Activated T-helper 1 cell treated with anti-CD3 and anti-CD28 coated beads, Interleukin-2, amount 50 U/mL, for 16 hours (primary cell): ENCODE data around the gene UBE4B.

Experiments used
- DNase-seq, 2 donors: peaks; one replicate each; pipeline ENCODE4 v3.0.0-alpha.2; 2020; ENCODE audit warnings: low read depth in 1 of 2, low spot score in 1 of 2

The UBE4B gene

DNA sequence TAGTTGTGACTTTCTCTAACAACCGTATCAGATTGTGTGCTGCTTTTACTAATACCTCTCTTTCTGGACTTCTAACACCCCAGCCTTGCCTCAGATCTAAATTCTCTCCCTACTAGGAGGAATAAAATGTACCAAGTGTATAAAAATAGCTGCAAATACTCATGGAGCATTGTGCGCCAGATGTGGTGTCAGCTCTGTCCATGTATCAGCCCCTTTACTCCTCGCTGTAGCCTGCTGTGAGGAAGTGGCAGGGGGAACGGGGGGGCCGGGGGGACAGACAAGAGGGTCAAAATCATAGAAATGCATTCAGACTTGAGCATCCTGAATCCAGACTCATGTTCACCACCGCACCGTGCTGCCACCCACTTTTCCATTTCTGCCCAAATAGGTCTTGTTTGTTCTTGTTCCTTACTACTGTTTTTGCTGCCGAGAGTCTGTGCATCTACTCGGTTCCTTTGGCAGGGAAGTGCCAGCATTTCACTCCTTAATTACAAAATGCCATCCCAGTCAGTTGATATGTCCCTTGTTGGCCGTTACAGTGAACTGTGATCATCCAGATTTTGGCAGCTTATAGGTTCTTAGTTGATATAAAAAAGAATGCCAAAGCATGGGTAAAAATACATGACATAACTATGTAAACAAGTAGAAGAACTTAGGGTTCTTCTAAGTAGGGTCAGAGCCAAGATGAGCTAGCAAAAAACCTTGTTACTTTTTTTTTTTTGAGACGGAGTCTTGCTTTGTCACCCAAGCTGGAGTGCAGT is 76.4 kb downstream of the UBE4B start:
- no peak for DNase-seq

DNA sequence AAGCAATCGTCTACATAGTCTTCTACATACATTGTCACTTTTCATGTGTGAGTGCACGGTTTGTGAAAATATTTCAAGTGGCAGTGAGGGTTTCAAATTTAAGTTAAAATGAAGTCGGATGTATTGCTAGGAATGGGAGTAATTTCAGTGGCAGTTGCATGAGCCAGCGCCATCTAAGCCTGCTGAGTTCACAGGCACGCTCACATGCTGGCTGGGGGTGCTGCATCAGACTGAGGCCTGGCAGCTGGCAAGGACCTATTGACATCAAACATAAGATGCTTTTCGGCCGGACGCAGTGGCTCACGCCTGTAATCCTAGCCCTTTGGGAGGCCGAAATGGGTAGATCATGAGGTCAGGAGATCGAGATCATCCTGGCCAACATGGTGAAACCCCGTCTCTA is 80.7 kb downstream of the UBE4B start:
- DNase-seq, result no peak

DNA sequence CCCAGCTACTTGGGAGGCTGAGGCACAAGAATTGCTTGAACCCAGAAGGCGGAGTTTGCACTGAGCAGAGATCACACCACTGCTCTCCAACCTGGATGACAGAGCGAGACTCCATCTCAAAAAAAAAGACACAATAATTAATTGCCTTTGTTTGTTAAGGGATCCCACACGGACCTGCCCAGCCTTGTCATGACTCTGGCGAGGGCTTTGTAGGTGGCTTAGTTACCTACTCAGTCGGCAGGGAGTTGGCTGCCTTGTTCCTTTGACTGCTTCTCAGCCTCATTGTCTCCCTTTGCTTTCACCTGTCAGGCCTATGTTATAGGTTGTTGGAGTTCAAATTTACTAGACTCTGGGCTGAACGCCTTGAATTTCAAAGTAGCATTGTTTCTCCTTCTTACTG is 82.0 kb downstream of the UBE4B start:
- no peak for DNase-seq

DNA sequence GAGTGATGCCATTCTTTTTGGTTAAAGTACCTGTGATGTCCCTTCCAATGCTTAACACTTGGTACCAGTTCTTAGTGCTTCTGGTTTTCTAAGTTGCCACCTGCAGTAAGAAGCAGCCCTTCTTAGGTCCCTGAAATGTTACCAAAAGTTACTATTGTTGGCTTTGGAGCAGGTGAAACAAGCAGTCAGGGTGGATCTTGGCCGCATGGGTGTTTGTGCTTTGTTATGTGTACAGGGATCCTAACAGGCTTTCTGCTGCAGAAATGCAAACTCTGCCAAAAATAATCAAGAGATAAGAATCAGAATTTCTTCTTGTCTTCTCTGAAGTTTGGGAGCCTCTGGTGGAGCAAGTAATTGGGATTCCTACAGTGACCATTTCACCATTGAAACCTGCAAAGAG is 84.4 kb downstream of the UBE4B start:
- DNase-seq, result no peak

DNA sequence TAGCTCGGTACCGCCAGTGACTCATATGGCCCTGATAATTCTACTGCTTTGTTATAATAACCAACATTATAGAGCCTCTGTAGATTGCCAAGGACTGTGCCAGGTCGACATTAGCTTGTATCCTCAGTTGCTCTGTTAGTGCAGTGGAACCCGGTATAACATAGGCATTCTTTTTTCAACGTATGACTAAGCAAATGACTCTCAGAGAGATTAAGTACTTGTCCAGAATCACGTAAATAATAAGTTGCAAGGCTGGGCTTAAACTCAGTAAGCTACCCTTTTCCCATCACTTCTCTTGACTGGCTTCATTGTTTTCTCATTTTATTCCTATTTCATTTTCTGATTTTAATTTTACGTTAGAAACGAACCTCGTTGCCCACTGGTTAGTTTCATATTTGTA is 85.1 kb downstream of the UBE4B start:
- no peak for DNase-seq

DNA sequence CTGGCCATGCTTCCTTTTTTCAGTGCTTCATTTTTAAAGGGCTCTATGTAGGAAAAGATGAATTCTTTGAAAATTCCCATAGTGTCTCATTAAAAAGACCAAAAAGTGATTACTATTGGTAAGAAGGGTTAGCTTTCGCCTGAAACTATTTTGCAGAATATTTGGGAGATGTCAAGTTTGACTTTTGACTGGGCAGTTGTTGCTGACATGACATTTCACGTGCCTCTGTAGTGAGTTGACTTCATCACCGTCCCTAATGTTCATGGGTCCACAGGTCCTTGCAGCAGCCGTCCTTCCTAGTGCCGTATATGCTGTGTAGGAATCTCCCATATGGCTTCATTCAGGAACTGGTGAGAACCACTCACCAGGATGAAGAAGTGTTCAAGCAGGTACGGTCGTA is 88.9 kb downstream of the UBE4B start:
- DNase-seq, result no peak

DNA sequence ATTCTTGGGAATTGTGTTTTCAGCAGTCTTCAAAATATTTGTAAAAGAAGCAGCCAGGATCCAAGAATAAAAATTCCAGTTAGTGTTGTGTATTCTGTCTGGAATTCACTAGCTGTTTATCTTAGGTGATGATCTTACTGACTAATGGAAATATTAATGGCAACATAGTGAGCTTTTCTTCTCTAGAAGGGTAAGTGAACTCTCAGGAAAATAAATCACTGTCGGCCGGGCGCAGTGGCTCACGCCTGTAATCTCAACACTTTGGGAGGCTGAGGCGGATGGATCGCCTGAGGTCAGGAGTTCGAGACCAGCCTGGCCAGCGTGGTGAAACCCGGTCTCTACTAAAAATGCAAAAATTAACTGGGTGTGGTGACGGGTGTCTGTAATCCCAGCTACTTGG is 90.2 kb downstream of the UBE4B start:
- no peak for DNase-seq

DNA sequence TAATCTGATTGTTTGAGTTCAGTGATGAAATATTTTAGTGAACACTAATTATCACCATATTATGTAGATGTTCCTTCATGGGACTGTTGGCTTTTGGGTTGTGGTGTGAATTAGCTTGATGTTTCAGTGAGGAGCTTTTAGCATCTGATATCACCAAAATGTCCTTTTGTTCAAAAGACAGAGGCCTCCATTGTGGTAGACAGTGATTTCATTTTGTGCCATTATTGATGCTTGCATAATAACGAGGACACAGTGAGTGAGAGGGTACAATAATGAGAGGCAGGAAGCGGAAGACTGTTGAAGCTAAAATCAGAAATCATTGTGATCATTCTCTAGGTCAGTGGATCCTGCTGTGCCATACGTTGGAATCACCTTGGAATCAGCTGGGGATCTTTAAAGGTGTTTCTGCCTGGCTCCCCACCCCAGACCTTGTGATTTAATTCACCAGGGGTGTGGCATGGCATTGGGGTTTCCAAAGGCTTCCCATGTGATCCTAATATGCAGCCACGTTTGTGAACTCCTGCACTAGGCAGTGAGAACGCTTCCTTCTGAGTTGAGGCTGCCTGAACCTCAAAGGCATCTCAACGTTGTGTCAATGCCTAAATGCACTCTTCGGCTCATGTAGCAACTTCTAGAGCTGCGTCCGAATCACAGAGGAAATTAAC is 95.5 kb downstream of the UBE4B start:
- DNase-seq, result no peak

DNA sequence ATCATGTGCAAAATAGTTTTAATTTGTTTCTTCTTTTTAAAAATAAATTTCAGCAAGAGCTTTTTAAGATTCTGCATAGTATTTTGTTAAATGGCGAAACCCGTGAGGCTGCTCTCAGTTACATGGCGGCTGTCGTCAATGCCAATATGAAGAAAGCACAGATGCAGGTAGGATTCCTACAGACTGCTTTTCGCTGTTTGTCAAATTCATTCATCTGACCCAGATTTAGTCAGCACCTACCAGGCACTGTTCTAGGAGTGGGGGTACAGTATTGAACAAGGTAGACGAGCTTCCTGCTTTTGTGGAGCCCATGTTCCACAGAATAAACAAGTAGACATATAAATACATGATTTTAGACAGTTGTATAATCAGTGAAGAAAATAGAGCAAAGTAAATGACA is 99.6 kb downstream of the UBE4B start:
- DNase-seq, result no peak

DNA sequence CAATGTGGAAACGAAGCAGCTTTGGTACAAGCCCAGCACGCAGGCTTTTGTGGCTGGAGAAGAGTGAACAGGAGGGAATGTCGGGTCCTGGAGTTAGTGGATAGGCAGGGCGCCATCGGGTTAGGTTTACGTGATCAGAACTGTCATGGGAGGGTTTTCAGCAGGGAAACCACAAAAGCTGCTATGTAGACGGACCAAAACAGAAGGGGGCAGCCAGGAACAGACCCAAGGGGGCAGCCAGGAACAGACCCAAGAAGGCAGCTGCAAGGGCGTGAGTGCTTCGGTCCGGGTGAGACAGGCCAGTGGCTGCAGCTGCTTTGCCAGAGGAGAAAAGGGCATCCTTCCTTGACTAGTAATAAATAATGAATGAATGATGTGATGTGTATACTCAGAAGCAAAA is 100.1 kb downstream of the UBE4B start:
- no peak for DNase-seq

DNA sequence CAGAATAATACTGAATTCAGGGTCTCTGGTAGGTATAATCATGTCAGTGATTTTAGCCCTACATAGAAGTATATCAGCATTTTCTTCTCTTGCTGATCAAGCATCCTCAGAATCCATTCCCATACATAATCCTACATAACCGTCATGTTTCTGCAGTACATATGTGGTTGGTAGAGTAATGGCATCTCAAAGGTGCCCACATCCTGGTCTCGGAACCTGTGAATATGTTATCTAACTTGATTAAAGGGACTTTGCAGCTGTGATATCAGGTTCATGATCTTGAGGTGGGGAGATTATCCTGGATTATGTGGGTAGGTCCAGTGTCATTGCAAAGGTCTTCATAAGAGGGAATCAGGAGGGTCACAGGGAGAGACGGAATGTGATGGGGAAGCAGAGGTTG is 108.2 kb downstream of the UBE4B start:
- no peak for DNase-seq

DNA sequence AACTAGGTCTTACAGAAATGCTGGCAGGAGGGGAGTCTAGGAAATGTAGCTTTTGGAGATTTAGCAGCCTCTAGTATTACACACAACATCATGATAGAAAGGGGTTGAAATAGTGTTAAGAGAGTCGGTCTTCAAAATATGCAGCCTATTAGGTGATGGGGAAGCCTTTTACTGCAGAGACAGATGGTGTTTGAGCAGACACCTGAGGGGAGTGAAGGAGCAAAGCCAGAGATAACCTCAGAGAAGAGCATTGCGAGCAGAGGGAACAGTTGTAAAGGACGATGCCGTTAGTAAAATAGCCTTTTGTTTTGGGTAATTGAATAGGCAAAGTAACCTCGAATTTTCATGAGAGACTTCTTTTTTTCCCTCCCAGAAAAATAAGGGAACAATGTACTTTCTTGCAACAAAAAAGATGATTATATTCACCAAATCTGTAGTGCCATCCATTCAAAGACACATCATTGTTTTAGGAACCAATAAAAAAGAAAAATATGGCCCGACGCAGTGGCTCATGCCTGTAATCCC is 111.3 kb downstream of the UBE4B start:
- DNase-seq, result no peak

DNA sequence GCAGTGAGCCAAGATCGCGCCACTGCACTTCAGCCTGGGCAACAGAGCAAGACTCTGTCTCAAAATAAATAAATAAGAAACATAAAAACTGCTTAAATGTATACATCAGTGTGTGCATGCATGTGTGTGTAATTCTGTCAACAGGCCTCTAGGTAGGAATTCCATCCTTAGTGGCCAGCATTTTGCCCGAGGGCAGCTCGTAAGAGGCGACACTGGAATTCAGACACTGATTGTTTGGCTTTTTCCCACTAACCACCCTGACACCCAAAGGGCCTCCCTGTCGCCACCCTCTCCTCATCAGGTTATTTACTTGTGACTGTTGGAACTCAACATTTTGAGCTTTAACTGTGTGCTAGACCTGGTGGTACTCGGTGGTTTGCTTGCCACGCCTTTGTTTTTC is 113.6 kb downstream of the UBE4B start:
- DNase-seq, result no peak

DNA sequence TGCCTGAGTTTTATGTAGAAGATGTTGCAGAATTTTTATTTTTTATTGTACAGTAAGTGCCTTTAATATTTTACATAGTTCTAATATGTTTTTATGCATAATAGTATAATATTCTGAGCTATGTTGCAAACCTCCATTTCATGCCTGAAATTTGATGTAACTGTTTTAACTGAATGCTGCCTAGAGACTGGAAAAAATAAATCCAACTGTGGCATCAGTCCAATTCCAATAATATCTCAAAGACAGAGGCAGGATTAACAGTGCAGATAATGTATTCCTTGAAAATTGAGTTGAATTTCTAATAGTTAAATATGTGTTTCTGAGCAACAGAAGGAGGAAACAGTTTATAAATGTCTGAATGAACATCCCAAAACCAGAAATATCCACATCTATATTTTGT is 116.5 kb downstream of the UBE4B start:
- DNase-seq, result no peak

DNA sequence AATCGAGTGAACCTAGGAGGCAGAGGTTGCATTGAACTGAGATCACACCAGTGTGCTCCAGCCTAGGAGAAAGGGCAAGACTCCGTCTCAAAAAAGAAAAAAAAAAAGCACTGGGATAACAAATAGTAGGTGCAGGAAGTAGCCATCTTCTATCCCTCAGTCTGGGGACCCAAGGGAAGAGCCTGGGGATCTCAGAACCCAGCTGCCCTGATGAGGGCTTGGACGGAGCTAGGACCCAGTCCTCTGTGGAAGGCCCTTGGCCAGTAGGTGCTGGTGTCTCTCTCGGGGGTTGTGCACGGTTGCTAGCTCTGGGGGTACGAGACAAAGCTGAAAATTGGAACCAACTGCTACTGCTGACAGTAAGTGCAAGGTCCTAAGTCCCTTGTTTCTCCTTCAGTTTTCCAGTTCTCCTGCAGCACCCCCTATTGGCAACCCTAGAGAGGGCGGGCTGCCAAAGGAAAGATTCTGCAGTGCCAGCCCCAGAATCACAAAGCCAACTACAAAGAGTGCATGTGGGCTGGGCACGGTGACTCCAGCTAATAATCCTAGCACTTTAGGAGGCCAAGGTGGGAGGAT is 120.0 kb downstream of the UBE4B start:
- DNase-seq, result no peak

DNA sequence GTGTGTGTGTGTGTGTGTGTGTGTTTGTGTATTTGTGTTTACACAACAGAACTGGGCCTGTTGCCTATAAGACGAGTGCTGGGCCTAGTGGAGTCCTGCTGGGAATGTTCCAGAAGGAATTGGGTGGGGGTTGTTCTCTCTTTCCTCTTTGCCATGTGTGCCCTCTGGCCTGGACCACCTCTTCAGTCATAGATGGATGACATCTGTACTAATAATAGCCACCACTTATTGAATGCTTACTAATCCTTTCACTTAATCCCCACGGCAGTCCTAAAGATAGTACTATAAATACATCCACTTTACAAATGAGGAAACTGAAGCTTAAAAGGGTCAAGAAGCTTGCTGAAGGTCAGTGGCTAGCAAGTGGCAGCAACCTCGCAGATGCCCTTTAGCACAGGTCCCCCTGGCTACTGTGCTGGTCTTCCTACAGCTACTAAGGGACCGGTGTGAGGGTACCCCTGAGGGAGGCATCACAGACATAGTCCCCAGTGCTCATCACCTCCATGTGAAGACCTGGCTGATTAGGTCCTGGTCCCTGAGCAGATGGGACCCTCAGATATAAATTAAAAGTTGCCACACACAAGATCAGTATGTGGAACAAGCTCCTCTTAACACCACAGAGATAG is 122.4 kb downstream of the UBE4B start:
- DNase-seq, result no peak

DNA sequence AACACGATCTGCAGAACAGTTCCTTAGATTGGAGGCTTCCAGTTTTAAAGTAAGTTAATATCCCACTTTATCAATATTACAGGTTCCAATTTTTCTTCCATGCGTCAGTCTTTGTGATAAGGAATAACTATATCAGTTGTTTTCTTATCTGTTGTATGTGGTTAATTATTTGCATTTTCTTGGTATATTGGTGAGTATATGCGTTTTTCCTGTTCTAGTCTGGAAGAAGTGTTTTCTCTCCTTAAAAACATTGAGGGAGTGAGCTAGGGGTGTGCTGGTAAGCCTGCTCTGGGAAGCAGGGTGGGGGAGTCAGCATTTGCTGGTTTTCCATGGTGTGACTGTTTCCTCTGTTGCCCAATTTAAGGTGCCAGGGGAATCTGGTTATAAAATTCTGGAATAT is 127.4 kb downstream of the UBE4B start:
- DNase-seq, result no peak

DNA sequence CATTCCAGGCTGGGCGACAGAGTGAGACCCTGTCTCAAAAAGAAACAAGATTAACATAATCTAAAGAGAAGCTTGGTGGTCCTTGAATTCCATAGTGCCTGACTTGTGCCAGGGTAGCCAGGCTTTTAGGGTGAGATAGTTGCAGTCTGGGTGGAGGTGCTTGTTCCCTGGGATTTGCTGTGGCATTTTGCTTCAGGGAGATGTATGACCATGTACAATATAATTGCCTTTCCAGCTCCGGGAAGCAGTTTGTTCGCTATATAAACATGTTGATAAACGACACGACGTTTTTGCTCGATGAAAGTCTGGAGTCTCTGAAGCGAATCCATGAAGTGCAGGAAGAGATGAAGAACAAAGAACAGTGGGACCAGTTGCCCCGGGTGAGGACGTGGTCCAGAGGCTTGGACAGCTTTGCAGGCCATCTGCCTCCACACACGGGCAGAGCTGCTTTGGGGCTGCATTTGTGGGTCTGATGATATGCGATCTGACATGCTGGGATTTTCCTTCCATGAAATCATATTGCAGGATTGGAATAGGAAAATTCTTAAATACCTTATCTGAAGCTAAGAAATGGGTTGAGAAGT is 128.2 kb downstream of the UBE4B start:
- DNase-seq, result no peak

DNA sequence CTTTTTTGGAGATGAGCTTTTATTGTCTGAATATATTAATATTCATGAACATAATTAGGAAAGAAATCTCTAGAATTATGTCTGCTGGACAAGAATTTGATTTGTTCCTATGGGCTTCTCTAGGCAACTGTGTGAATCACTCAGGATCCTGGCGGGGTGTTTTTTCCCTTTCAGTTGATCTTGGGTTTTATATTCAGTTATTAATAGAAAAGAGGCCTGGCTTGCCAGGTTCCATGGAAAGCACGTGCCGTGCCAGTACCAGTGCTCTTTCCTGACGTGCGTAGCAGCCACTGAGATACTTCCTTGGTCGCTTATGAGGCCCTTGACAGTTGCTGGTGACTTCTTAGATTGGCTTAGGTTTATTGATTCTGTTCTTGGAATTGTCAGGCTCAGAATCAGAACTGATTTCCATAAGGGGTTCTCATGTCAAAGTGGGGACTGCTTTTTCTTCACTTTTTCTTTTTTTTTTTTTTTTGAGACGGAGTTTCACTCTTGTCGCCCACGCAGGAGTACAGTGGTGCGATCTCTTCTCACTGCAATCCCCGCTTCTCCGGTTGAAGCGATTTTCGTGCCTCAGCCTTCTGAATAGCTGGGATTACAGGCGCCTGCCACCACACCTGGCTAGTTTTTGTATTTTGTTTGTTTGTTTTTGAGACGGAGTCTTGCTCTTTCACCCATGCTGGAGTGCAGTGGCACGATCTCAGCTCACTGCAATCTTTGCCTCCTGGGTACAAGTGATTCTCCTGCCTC is 129.0 kb downstream of the UBE4B start:
- no peak for DNase-seq

DNA sequence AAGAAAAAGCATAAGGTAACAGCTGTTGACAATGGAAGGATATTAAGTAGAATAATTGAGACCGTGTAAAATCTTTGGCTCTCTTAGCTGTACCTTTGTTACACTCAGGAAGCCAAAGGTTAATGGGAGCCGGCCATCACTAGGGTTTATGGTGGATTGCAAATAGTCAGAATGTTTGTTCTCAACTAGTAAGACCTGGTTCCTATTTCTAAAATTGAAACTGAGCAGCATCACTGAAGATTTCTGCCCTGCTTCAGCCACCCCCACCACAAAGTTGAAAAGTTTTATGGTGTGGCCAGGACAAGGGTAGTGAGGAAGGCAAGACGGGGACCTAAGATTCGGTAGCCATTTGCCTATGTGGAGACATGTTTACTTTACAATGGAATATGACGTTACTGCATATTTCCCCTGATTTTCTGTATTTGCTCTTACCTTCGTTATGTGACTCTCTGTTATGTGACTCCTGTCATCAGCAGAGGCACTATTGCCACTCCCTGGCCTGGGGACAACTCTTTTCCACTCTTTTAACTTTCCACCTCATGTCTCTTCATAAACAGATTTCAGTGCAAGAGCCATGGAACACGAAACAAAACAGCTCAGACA is 136.3 kb downstream of the UBE4B start:
- no peak for DNase-seq

DNA sequence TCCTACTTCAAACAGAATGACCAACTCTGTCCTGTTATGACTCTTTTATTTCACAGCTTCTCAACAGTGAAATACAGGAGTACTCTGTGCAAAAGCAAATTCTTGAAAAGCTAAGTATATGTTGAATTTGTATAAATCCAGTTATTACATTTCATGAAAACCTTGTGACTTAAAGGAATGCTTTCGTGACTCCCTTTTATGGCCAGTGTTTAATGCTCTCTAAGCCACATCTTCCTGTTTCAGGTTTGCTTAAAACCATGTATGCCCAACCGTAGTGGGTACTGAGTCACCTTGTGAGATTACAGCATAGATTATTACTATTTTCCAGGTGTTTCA is 137.4 kb downstream of the UBE4B start:
- no peak for DNase-seq
